T-helper 22 cell (primary cell): ENCODE measurements around the gene GPN3.
"Not testable (repeated sequence)": the region's sequence is repeated elsewhere in the genome, so short reads cannot be mapped to it uniquely, and the experiment has no call there.

Experiments used
- DNase-seq: peaks from one replicate; pipeline ENCODE4 v3.0.0-alpha.2; 2020; ENCODE audit warnings: low read depth

Gene GPN3

GRCh38 chr12:110468214-110469048 is at the start of gene GPN3, which contains the start of gene FAM216A:
Gene GPN3, minus strand, starts transcription at chr12:110468257. Its CDS starts 54 bp downstream, at chr12:110468203.
Gene FAM216A, plus strand, starts transcription at chr12:110468845. Its CDS starts 31 bp downstream, at chr12:110468876.
- DNase-seq = peak; percentile 92

GRCh38 chr12:110516995-110517394 is 48.9 kb upstream of the GPN3 start:
- no peak for DNase-seq

- DNase-seq = no peak
Measured at GRCh38 chr12:110514363-110514762, 46.3 kb upstream of the GPN3 start.

GRCh38 chr12:110513842-110514241 is 45.8 kb upstream of the GPN3 start:
- no peak for DNase-seq

GRCh38 chr12:110508071-110508586 is 40.1 kb upstream of the GPN3 start:
- DNase-seq = no peak

GRCh38 chr12:110505332-110505731 is 37.3 kb upstream of the GPN3 start:
- no peak for DNase-seq

DNA sequence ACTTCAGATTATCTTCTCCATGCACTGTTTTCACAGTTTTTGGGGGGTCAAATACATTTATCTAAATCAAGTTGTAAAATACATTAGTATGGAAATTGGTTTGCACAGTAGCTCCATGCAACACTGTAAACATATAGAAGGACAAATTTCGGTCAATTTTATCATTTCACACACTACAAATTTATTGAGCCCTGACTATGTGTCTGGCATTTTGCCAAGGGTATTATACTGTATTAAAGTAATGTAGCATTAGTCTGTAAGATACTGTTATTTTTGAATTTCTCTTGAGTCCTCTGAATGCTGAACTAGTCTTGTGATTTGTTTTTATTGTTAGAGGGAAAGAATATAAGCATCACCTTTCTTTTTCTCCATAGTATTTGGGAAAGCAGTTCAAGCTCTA is 35.4 kb upstream of the GPN3 start:
- no peak for DNase-seq

DNA sequence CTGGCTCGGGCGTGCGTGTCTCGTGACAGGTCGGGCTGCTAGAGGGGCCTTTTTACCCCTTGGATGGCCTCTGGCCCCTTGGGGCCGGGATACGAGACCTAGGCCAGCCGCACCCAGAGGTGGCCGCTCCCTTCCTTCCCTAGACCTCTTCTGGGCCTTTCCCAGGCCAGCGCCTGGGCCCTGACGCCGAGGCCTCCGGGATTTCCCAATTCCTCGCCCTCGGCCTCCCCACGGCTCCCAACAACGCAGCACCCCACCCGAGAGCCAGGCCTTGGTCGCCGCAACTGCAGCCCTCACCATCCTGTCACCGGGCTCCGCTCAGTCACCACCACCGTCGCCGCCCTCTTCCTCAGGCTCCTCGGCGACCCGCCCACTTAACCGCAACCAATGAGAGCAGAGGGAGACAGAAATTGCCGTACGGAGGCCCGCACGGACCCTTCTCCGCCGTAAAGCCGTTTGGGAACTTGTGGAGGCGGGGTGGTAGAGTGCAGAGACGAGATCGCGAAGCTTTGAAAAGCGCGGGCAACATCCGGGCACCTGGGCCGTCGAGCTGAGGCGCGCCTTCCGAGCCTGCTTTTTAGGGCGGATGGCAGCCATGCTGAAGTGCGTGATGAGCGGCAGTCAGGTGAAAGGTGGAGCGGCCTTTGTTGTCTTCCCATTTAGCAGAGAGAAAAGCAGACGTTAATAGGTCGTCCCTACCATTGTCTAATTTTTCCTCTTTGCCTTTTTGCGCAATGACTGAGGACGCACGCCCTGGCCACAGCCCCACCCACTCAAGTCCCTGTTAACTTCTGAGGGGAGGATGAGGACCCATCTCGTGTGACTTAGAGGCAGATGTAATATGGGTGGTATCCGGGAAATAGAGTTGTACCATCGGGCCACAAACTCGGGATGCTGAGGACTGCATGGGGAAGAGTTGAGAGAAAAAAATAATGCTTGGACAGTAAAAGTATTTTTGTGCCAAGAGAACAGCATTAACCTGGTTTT is 34.0 kb upstream of the GPN3 start, which contains the start of the genes RAD9B and VPS29:
RAD9B (plus strand) TSS at position 580 of the 987 bp plus-strand sequence; CDS start at position 587, 7 bp downstream.
VPS29 (minus strand) TSS at position 360 of the 987 bp plus-strand sequence; CDS start at position 300, 60 bp downstream.
- DNase-seq = peak; percentile 99

- no peak for DNase-seq
Measured at GRCh38 chr12:110501399-110501751, 33.3 kb upstream of the GPN3 start.

DNA sequence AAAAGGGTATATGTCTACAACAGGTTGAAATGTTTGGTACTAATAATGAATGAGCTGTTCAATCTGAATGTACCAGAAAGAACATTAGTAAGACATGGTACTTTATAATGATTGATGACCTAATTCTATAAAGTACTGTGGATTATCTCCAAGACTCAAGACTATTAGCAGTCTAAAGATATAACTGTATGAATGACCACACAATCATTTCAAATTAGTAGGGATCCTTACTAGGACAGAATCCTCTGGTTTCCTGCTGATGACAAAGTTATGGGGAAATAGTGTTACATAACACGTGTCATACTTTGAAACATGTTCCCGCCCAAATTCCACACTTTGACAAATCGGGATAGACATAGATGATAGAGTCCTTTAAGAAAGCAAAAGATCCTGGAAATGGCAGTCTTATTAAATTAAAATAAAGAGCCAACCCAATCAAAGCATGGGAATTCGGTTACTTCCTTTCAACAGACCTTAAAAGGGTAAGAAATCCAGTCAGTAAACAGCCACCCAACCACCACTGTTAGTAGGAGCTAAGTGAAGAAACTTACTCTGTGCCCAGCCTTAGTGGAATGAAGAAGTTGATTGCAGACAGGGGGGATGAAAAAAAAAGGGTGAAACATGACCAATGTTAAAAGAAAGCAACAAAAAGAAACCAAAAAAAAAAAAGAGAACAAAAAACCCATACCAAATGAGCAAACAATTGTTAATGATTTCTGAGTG is 31.1 kb upstream of the GPN3 start:
- no peak for DNase-seq

DNA sequence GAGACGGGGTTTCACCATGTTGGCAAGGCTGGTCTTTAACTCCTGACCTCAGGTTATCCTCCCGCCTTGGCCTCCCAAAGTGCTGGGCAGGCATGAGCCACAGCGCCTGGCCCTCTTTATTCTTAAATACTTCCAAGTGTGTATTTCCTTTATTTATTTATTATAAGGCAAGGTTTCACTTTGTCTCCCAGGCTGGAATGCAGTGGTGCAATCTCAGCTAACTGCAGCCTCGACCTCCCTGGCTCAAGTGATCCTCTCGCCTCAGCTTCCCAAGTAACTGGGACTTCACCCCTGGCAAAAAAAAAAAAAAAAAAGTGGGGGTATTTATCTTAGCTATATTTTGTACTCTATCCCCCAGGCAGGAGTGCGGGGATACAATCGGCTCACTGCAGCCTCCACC is 7.4 kb upstream of the GPN3 start:
- no peak for DNase-seq

DNA sequence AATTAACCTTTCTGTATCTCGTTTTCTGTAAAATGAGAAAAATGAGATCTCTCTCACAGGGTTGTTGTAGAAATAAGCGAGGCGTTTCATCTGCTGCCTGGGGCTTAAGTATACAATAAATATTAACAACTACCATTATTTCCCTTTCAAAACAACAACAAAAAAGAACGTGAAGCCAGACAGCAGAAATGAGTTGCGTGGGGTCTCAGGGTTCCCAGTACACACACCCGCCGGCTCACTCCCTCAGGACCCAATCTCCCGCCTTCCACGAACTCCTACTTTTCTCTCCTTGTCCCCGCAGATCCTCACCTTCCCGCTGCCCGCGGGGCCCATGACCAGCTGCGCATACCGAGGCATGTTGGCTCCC is 227 bp downstream of the GPN3 start:
- DNase-seq = no peak

GRCh38 chr12:110466791-110467190 is 1.3 kb downstream of the GPN3 start:
- DNase-seq = no peak

GRCh38 chr12:110465765-110466164 is 2.3 kb downstream of the GPN3 start:
- not testable (repeated sequence) for DNase-seq

GRCh38 chr12:110465024-110465423 is 3.0 kb downstream of the GPN3 start:
- DNase-seq = no peak

GRCh38 chr12:110461189-110461588 is 6.9 kb downstream of the GPN3 start:
- not testable (repeated sequence) for DNase-seq

DNA sequence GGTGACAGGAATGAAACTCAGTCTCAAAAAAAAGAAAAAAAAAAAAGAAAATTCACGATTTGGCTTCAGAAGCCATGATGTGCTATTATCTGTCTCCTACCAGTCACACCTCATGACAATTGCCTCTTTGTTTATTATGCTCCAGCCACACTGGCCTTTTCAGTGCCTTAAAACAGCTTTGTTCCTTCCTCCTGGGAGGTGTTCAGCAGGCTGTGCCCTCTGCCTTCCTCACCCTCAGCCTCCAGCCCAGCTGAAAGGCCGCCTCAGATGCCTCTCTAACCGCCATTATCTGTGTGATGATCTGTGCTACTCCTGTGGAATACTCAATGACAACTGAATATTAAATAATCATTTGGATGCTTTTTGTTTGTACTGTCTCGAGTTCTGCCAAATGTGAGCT is 9.3 kb downstream of the GPN3 start:
- DNase-seq = no peak

DNA sequence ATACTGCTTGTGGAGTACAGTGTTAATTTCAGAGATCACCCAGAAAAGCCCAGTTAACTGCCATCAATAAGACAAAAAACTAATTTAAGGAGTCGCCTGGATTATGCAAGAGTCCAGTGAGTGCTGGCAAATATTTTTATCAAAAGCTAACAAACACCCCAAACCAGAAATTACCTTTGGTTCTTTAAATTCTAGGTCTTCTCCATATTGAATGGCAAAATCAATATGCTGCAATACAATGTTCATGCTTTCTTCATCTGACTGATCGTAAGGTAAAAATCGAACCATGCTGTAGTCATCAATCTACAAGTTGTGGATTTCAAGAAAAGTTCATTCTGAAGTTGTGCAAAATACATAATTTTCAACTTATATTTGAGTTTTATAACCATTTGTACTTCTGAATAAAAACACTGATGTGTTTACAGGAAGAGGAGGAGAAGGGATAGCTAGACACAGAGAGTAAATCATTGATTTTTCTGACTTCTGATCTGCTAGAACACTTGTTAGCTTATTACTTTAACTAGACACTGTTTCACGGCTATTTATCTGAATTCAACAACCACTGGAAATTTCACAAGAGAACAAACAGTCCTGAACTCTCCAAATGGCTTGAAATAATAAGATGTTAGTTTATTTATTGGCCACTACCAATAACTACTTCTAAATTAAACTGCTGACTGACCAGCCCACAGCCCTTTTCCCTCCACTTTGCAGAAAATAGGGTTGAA is 14.3 kb downstream of the GPN3 start:
- no peak for DNase-seq

GRCh38 chr12:110451263-110451662 is 16.8 kb downstream of the GPN3 start:
- no peak for DNase-seq

GRCh38 chr12:110449799-110450497 is 18.1 kb downstream of the GPN3 start, which contains the start of gene ARPC3:
Gene ARPC3, minus strand, starts transcription at chr12:110450337. Its CDS starts 77 bp downstream, at chr12:110450260.
- DNase-seq = peak; percentile 90
